Superior temporal gyrus (tissue), 1 donor: Measurements from ENCODE around the gene HHEX.
"Not testable (repeated sequence)": the region's sequence is repeated elsewhere in the genome, so short reads cannot be mapped to it uniquely, and the experiment has no call there.

Experiments used
- DNase-seq: peaks from one replicate; pipeline ENCODE4 v3.0.0-alpha.2; 2016; ENCODE audit errors: extremely low spot score

Gene HHEX

GRCh38 chr10:92689663-92690210 is at the start of gene HHEX:
TSS of gene HHEX (plus strand) at chr10:92689955. CDS start at chr10:92689987, 32 bp downstream.
- no peak for DNase-seq

- DNase-seq: no peak
Observed at GRCh38 chr10:92640107-92640506, 49.6 kb upstream of the HHEX start.

- no peak for DNase-seq
Observed at GRCh38 chr10:92641492-92641891, 48.3 kb upstream of the HHEX start.

- no peak for DNase-seq
Observed at GRCh38 chr10:92644921-92645320, 44.8 kb upstream of the HHEX start.

GRCh38 chr10:92650864-92651263 is 38.9 kb upstream of the HHEX start:
- not testable (repeated sequence) for DNase-seq

GRCh38 chr10:92655426-92655825 is 34.3 kb upstream of the HHEX start:
- DNase-seq: no peak

GRCh38 chr10:92656266-92656961 is 33.3 kb upstream of the HHEX start:
- DNase-seq: no peak

- no peak for DNase-seq
Observed at GRCh38 chr10:92657024-92657423, 32.7 kb upstream of the HHEX start.

- no peak for DNase-seq
Observed at GRCh38 chr10:92662848-92663247, 26.9 kb upstream of the HHEX start.

- DNase-seq: no peak
Observed at GRCh38 chr10:92664322-92664721, 25.4 kb upstream of the HHEX start.

GRCh38 chr10:92667078-92667477 is 22.7 kb upstream of the HHEX start:
- DNase-seq: no peak

GRCh38 chr10:92677708-92678107 is 12.0 kb upstream of the HHEX start:
- DNase-seq: no peak

- no peak for DNase-seq
Observed at GRCh38 chr10:92678206-92678605, 11.5 kb upstream of the HHEX start.

GRCh38 chr10:92681306-92681834 is 8.4 kb upstream of the HHEX start:
- no peak for DNase-seq

- DNase-seq: no peak
Observed at GRCh38 chr10:92688573-92688926, 1.2 kb upstream of the HHEX start.

GRCh38 chr10:92688927-92689662 is 660 bp upstream of the HHEX start:
- no peak for DNase-seq

GRCh38 chr10:92690211-92690914 is 608 bp downstream of the HHEX start:
- DNase-seq: no peak

- no peak for DNase-seq
Observed at GRCh38 chr10:92690915-92691590, 1.3 kb downstream of the HHEX start.

- no peak for DNase-seq
Observed at GRCh38 chr10:92691591-92692079, 1.9 kb downstream of the HHEX start.

- no peak for DNase-seq
Observed at GRCh38 chr10:92692080-92692671, 2.4 kb downstream of the HHEX start.
